ENCODE measurements around the gene KLC1.

Gene KLC1

GRCh38 chr14:103738166-103738565, 109.2 kb downstream of the KLC1 start:
- no peak for DNase-seq

DNA sequence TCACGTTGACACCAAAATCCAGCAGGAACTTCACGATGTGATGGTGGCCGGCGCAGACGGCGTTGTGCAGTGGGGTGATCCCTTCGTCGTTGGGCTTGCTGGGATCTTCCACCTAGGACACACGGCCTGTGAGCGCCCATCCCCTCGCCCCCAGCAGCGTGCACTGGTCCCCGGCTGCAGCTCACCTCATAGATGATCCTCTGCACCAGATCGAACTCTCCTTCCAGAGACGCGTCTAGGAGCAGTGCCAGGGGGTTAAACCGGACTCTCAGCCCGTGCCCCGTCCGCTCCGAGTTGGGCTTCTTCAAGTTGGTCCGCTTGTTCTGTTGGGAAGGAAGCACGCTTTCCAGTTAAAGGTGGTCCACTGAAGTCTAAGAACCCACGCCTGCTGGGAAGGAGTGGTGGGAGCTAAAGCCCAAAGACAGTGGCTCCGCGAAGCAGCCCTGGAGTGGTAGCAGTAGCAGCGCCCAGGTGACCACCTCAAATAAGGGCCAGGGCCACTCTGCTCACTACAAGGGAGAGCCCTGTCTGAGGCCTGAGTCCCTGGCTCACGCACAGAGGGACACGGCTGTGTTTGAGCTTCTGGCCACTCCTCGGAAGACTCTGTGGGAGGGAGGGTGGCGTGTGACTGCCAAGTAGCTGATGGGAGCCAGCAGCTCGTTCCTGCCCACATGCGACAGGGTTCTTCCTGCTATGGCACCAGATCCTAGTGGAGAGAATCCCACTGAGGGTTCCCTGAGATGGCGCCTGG, 109.9 kb downstream of the KLC1 start:
- DNase-seq, result no peak

- DNase-seq, result no peak
Measured at GRCh38 chr14:103739466-103739792, 110.4 kb downstream of the KLC1 start.

GRCh38 chr14:103739793-103740501, 110.9 kb downstream of the KLC1 start:
- DNase-seq, result no peak

DNA sequence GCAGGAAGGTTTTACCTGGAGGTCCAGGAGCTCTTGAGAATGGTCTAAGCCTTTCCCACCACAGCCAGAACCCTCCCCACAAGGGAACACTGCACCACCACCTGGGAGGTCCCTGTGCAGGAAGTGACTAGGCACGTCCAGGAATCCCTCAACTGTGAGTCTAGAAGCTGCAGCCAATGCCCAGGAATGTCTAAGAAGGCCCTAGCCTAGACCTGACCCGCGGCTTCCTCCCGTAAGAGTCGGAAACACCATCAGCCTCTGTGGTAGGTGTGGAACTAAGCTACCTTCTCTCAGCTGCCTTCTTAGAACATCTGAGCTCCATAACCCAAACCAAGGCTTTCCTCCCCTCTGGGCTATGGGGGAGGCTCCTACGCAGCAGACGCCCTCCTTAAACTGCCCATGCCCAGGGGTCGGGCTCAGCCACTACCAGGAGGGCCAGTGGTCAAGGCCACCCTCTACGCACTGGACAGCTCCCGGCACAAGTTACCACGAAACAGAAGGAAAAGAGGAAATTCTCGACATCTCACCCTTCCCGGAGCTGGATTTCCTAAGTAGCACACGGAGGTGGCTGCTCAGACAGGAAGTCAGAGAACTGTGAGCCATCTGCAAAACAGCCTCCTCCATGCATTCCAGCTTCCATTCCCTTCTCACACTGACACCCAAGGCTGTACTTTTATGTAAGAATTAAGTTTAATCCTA, 112.1 kb downstream of the KLC1 start:
- DNase-seq, result no peak

DNA sequence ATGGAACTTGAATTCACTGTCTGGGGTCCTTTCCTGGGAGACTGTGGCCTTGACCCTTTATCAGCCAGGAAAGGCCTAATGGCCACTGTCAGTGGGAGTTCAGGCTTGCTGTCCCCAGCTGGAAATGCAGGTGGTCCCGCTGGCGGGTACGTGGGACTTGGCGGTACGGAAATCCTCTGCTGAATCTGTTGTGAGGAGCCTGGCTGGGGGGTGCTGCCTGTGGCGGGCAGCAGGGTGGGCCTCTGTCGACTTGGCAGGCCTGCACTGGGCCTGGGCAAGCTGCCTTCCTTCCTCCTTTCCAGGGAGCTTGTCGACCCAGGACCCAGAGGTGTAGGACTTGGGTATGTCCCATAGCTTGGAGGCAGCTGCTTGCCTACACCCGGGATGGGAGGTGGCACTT, 112.9 kb downstream of the KLC1 start:
- DNase-seq, result no peak

DNA sequence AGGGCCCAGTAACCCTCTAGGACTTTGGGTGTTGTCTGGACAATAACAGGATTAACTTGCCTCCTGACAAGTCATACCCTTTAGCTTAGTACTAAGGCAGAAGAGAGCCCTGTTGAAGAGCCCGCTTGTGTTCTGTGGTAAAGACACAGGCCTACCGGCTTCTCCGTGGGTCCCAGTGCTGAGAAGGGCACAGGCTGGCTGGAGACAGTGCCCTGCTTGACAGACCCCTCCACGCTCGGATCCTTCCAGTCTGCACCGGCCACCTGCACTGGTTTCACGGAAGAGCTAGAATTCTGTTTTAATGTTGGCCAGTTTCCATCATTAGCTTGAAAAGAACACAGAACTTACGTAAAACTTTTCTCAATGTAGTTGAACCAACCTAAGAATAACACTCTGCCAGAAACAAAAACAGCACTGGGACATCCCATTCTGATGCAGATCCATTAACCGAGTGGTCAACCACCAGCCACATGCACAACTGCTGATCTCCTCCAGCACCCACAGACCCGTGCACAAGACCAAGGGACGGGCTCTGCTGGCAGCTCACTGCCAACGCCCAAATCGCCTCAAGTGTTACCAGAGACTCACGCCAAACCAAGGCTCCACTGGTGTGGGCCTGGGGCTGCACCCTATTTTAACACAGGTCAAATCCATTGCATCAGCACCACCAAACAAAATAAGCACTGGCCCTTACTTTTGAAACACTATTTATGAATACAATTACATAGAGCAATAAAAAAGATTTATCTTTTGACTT, 113.7 kb downstream of the KLC1 start:
- no peak for DNase-seq

- no peak for DNase-seq
Measured at GRCh38 chr14:103743691-103744090, 114.7 kb downstream of the KLC1 start.

GRCh38 chr14:103744621-103745395, 115.8 kb downstream of the KLC1 start:
- DNase-seq, result no peak

- DNase-seq, result no peak
Measured at GRCh38 chr14:103745424-103745823, 116.4 kb downstream of the KLC1 start.

DNA sequence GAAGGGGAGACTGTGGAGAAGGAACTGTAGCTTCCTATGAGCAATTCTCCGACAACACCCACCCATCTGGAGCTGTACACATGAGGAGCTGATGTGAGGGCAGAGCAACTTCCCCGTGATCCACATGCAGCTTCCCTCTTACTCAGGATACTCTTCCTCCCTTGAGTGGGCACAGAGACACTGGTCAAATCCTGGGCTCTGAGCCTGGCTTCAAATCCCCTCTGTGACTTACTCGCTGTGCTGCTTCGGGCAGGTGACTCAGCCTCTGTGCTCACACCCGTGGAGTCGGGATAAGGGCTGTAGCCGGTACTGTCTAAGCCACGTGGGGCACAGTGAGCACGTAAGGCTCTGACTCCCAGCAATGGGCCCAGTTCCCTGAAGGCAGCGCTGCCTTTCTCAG, 117.7 kb downstream of the KLC1 start:
- no peak for DNase-seq

DNA sequence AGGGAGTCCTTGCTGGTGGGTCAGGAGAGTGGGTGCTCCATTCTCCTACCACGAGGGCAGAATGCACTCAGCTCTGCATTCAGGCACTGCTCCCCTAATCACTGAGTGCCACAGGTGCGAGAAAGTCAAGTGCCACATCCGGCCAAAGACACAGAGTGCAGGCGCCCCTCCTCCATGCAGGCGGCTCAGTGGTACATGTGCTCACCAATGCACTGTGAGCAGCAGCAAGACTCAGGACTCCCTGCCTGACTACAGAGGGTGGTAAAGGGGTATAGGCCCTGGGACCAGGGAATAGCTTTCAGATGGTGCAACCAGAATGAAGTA, 119.5 kb downstream of the KLC1 start:
- no peak for DNase-seq

DNA sequence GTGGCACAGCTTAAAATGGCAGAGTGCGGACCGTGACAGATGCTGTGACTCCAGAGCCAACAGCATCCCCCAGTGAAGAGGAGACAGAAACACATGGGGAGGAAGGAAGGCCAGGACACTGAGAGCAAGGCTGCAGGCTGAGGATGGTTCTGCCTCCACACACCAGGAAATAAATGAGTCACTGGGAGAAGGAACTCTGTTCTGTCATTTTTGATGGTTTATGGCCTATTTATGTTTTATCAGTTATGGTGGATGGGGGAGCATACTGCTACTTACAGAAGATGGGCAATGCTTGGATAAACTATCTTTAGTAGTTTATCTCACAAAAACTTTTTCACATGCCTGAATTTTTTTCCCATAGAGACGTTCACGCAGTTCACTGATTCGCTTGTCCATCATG, 120.4 kb downstream of the KLC1 start:
- no peak for DNase-seq

DNA sequence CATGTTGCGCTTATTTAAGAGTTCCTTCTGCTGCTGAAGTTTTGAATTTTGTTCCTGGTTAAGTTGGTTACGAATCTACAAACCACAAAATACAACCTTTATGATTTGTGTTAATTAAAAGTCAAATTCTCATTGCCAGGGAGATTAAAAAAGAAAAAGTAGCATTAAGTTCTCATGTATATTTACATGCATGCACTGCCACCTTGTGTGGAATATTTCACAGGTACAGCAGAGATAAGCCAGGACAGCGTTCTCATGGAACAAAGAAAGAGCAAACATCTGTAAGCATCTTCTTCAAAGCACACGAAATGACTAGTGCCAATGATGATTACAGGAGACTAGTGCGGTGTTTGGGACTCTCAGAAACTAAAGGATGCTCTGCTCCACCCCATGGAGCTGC, 120.8 kb downstream of the KLC1 start:
- no peak for DNase-seq

All from NCI-H1436 (cell line).